Right atrium auricular region (tissue), 2 donors: ENCODE data around the gene CEACAM21. TPM values are rescaled to one million over a fixed set of nuclear protein-coding genes. Genes with fewer than 3 reads are reported as not detected.

Source experiments
- DNase-seq: peaks from one replicate; pipeline ENCODE4 v3.0.0-alpha.2; 2019; ENCODE audit warnings: low spot score
- H3K27ac ChIP-seq, 2 donors: fragments of 200-600 bp; sonication (generic); 1 replicate in 1 of 2; 2 replicates in 1 of 2; pipeline ENCODE4 v1.5.1; 2016 to 2019
- H3K27me3 ChIP-seq, 2 donors: fragments of 200-600 bp; sonication (generic); one replicate each; pipeline versions ENCODE4 v1.5.1 to v1.6.0; 2017 to 2019
- H3K36me3 ChIP-seq: fragments of 200-600 bp; sonication (generic); one replicate; pipeline ENCODE4 v1.5.1; 2016
- H3K4me1 ChIP-seq, 2 donors: fragments of 200-600 bp; sonication (generic); one replicate each; pipeline versions ENCODE4 v1.5.1 to v1.6.0; 2017 to 2019
- H3K4me3 ChIP-seq, 2 donors: fragments of 200-600 bp; sonication (generic); 1 replicate in 1 of 2; 2 replicates in 1 of 2; pipeline ENCODE4 v1.5.1; 2017 to 2019; ENCODE audit warnings: mild to moderate bottlenecking in 1 of 2, moderate library complexity in 1 of 2
- H3K9me3 ChIP-seq, 2 donors: fragments of 200-600 bp; sonication (generic); one replicate each; pipeline ENCODE4 v1.5.1; 2019
- CTCF ChIP-seq, 2 donors: fragments of 200-600 bp; sonication (generic); IDR thresholded peaks; one replicate each; pipeline ENCODE4 v1.5.1; 2019; ENCODE audit warnings: antibody characterized with exemption in 2 of 2
- total RNA-seq, 2 donors: library from RNA; depleted of rRNA; stranded (reverse); fragments of >200 nt; gene quantifications; one replicate each; pipeline ENCODE4 v1.1.0, GENCODE V29; 2016

CEACAM21 gene
- total RNA-seq, 2 donors from 2014 or later, result 1.3 TPM; not detected in 1

DNA sequence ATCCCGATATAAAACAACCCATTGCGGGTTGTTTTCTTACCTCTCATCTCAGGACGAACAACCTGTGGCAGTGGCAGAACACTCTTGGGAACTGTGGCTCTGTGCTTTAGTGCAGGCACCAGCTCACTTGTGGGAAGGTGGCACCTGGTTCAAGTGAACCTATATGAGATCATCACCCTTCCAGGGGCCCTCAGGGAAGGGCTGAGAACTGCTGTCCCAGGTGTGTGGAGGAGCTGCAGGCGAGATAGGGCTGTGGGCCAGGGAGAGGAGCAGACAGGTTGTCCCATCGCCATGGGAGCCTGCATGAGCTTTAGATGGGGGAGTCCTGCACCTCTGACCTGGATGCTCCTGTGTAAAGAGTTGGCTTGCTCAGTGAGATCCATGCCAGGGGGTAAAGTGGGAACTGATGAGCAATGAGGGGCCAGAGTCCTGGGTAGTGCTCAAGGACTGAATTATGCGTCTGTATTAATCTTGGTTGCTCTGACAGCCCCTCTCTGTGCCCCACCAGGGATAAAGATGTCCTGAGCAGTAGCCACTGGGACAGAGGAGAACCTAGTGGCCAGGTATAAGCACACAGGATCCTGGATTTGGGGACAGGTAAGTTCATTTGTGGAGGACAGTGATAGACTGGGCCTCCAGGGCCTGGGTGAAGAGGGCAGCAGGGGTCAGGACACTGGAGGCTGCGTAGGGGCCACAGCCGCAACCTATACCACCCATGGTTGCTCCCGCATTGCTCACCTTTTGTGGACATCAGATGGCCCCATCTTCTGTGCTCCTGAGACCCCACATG lies 42.2 kb downstream of the CEACAM21 start:
- H3K27ac ChIP-seq, result no peak overlapping the region
- H3K4me1 ChIP-seq, result no peaks in the 10 kb centered on the region
- DNase-seq, result no peak
- H3K36me3 ChIP-seq, result no peaks in the 10 kb centered on the region
- no peak overlapping the region for H3K4me3 ChIP-seq
- TF ChIP-seq CTCF (IDR thresholded peaks at IDR 0.05), result no peak
- peaks cover 0 to 5% of the 10 kb centered on the region in 2 donors for H3K9me3 ChIP-seq
- H3K27me3 ChIP-seq, result no peaks in the 10 kb centered on the region

DNA sequence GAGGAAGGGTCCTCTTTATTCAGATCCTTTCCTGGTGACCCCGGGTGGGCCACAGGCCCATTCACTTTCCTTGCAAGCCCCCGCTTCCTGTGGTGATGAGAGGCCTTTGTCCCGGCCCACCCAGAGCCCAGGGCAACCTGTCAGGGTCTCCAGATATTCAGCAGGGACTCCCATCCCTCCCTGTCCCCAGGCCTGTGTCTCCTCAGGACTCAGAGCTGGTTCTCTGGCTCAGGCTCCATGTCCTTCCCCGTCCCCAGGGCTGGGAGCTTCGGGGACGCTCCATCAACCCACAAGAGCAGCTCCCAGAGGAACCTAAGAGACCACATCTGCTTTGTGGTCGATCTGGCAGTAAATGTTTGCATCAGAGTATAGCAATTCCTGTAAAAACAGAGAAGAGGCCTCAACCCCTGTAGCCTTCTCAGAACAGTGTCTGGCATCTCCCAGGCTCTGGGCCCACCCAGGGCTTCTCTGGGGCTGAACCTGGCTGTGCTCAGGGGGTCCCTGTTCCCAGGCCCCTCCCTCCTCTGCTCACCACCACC lies 43.1 kb downstream of the CEACAM21 start:
- no peak for DNase-seq
- Histone ChIP-seq H3K9me3 (no peaks in the 10 kb centered on the region), H3K27me3 (no peaks in the 10 kb centered on the region), H3K4me3 (no peak overlapping the region), H3K36me3 (no peaks in the 10 kb centered on the region), H3K4me1 (no peaks in the 10 kb centered on the region), H3K27ac (no peak overlapping the region)
- no peak for TF ChIP-seq CTCF (IDR thresholded peaks at IDR 0.05)

DNA sequence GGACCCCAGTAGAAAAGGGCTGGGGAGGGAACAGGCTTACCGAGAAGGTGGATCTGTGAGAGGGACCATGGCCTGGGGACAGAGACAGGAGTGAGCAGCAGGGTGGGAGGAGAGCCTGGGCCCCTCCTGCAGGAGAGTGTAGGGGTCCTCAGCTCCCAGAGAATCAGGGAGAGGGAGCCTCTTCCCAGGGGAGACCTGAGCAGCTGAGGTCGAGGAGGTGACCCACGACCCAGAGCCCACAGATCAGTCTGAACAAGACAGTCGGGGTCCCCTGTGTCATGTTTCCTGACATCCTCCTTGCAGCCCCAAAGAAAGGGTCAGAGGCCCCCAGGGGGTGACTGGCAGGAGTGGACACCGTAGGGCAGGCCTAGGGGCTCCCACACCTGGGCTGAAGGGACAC lies 44.2 kb downstream of the CEACAM21 start:
- Histone ChIP-seq H3K9me3 (no peaks in the 10 kb centered on the region), H3K4me1 (no peaks in the 10 kb centered on the region), H3K27ac (no peak overlapping the region), H3K36me3 (no peaks in the 10 kb centered on the region), H3K27me3 (no peaks in the 10 kb centered on the region), H3K4me3 (no peak overlapping the region)
- no peak for DNase-seq
- no peak for TF ChIP-seq CTCF (IDR thresholded peaks at IDR 0.05)

- H3K4me1 ChIP-seq, result no peaks in the 10 kb centered on the region
These were observed 45.3 kb downstream of the CEACAM21 start for GRCh38 chr19:41621226-41621625.

DNA sequence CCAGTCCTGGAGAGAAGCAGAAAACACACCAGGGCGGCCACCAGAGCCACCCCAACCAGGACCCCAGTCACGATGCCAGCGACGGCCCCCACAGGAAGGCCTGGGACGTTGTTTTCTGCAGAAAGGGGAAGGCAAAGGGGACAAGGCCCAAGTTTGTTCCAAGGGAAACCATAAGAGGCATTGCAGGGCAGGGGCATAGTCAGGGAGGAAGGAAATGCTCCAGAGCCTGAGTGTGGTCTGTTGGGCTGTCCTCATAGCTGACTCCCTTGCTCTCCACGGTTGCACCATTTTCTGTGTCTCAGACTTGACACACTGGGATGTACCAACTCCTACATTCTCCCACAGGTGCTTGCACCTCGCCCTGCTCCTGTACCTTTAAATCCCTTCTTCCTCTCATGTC lies 45.7 kb downstream of the CEACAM21 start:
- Histone ChIP-seq H3K27me3 (no peaks in the 10 kb centered on the region), H3K4me3 (no peak overlapping the region), H3K9me3 (no peaks in the 10 kb centered on the region), H3K4me1 (no peaks in the 10 kb centered on the region), H3K27ac (no peak overlapping the region), H3K36me3 (no peaks in the 10 kb centered on the region)
- no peak for DNase-seq
- no peak for TF ChIP-seq CTCF (IDR thresholded peaks at IDR 0.05)

More at GRCh38 chr19:41621226-41621625, 45.3 kb downstream of the CEACAM21 start:
- no peaks in the 10 kb centered on the region for H3K9me3 ChIP-seq
- no peaks in the 10 kb centered on the region for H3K36me3 ChIP-seq
- no peak overlapping the region for H3K4me3 ChIP-seq
- DNase-seq, result no peak
- no peaks in the 10 kb centered on the region for H3K27me3 ChIP-seq
- no peak overlapping the region for H3K27ac ChIP-seq
- TF ChIP-seq CTCF (IDR thresholded peaks at IDR 0.05), result no peak
